Nucleus accumbens (tissue), 56 donors: ENCODE data around the gene RBPJL.

Experiments
- DNase-seq, 56 donors: peaks; one replicate each; lab custom pipeline; 2025; lab: John Stamatoyannopoulos, UW

Gene RBPJL

DNA sequence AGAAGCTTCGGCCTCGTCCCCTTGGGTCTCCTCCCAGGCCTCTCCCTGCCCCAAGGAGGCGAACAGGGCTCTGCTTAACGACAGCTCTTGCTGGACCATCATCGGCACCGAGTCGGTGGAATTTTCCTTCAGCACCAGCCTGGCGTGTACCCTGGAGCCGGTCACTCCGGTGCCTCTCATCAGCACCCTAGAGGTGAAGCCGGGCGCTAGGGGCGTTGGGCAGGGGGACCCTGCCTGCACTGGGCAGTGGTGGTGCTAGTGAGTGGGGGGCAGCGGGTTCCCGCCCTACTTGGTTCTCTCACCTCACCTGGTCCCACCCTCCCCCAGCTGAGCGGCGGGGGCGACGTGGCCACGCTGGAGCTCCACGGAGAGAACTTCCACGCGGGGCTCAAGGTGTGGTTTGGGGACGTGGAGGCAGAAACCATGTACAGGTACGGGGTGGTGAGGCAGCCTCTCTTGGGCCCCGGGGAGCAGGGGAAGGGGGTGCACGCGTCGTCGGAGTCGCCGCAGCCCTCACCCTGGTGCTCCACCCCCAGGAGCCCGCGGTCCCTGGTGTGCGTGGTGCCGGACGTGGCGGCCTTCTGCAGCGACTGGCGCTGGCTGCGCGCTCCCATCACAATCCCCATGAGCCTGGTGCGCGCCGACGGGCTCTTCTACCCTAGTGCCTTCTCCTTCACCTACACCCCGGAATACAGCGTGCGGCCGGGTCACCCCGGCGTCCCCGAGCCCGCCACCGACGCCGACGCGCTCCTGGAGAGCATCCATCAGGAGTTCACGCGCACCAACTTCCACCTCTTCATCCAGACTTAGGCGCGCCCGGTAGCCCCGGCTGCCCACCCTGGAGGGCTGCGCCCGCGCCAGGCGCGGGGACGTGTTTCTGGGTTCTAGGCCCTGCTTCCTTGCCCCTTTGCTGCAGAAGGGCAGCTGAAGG lies 9.8 kb downstream of the RBPJL start:
- DNase-seq: no peak

DNA sequence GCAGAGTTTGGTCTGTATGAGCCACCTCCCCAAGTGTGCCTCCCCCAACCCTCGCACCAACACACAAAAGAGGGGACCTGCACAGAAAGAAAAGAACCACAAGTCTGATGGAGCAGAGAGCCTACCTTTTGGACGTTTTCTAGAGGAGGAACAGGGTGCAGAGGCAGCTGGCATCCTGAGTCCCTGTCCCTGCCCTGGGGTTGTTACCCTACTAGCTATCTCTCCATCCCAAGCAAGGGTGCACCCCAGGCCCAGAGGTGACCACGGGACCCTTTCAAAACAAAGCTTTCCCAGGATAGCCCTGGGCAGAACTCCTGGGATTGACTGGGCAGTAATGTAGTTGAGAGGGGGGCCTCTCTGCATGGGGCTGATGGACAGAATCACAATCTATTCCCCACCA lies 11.2 kb downstream of the RBPJL start:
- DNase-seq: no peak

DNA sequence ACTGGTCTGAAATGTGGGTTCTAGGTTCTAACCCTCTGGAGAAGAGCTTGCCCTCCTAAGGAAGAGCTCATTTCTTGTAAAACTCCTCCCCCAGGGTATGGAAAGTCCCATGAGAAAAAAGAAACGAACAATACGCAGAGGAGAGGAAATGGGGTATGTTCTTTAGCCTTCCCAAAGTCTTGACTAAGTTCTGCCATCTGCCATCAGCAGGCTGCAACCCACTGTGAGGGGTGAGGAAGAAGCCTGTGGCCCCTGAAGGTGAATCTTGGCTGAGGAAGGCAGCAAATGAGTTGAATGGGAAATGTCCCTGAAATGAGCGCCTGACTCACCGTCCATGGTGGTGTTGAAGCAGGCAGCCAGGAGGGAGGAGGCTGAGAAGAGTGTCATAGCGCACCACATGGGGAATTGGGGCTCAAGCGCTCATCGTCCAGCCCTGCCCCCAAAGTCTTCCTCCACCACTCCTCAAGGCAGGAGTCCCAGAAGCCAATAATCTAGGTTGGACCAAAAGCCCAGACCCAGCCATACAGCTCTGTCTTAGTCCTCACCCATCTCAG lies 11.8 kb downstream of the RBPJL start:
- DNase-seq: no peak

DNA sequence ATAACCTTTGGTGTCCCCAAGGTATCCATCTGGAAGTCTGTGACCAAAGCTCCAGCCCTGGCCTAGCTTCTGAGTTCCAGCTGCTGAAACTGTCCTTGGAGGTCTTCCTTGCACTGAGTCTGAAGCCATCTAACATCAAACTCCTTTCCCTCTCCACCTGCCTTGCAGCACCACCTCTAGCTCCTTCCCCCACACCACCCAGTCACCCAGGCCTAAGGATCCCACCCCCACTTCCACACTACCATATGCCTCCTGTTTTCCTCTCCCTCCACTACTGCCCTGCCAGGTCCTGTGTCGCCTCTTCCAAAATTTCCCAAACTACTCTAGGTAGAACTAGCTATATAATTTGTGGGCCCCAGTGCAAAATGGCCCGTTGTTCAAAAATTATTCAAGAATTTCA lies 12.3 kb downstream of the RBPJL start:
- DNase-seq: no peak

DNA sequence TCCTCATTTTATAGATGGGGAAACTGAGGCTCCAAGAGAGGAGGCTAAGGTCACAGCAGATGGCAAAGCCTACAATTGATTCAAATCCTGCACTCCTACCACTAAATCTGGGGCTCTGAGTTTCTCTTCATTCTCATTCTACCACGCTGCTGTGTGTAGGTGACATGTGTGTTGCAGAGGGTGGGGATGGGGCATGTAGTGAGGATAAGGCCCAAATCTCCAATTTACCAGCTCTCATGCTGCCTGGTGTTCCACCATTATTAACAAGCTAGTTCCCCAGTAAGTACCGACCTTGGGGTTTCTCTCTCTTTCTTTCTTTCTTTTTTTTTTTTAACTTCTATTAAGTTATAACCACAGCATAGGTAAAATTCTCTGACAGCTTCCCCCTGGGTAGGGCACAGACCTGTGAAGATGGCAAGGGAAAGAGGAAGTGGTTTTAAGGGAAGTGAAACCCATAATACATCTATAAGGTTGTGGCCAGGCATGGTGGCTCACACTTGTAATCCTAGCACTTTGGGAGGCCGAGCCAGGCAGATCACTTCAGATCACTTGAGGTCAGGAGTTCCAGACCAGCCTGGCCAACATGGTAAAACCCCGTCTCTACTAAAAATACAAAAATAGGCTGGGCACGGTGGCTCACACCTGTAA lies 14.4 kb downstream of the RBPJL start:
- DNase-seq: no peak

DNA sequence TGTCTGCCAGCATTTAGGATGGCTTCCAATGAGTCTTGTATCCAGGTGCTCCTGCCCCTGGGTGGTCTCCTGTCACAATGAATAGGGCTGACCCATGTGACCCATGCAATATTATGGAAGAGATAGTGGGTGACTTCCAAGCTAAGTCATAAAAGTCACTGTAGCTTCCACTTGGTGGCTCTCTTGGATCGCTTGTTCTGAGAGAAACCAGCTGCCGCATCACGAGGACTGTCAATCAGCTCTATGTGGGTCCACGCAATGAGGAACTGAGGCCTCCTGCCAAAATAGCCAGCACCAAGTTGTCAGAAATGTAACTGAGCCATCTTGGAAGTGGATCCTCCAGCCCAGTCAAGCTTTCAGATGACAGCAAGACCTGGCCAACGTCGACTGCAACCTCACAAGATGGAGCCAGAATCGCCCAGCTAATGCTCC lies 16.3 kb downstream of the RBPJL start:
- DNase-seq: peak in 43 of 56 donors; percentile 6 to 71 (median 38)

DNA sequence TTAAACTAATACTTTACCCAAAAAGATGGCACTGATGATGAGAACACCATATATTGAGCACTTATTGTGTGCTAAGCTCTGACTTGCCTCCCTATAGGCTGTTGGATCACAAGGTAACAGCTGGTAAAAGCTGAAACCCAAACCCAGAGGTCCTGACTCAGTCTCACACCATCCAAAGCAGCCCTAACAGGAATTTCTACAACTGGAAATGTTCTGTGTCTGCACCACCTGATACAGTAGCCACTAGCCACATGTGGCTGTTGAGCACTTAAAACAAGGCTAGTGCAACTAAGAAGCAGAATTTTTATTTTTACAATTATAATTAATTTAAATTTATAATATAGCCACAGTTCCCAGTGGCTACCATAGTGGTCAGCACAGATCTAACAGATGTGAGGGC lies 17.1 kb downstream of the RBPJL start:
- no peak for DNase-seq

DNA sequence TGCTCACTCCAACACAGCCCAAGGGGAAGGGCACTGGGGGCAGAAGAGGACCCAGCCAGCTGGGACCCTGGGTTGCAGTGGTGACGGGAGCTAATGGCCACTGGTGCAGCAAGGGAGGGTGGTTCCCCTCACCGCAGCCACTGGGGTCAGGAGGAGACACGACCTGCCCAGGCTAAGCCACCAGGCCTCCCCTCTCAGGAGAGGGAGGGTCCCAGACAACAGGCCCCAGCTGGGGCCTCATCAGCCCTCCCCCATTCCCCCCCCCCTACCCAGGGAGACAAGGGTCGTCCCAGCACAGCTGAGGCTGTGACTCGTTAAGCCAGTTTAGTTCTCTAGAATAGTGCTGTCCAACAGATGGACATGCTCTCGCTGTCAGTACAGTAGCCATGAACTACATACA lies 18.7 kb downstream of the RBPJL start:
- no peak for DNase-seq

DNA sequence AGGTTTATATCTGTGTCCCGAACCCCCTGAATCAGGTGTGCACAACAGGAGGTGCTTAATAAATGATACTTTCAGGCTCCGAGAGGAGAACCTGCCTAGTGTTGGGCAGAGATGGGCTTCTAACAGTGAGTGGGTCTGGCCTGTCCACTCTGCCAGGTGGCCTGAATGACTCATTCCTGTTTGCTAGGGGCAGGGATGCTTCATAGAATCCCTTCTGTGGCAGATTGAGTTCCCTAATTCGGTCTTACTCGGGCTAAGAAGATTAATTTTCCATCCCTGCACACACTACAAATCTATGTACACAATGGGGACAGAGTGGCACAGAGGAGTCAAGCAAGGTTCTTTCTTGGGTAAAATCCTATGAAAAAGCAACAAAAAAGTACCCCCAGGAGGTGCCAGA lies 21.8 kb downstream of the RBPJL start:
- no peak for DNase-seq

DNA sequence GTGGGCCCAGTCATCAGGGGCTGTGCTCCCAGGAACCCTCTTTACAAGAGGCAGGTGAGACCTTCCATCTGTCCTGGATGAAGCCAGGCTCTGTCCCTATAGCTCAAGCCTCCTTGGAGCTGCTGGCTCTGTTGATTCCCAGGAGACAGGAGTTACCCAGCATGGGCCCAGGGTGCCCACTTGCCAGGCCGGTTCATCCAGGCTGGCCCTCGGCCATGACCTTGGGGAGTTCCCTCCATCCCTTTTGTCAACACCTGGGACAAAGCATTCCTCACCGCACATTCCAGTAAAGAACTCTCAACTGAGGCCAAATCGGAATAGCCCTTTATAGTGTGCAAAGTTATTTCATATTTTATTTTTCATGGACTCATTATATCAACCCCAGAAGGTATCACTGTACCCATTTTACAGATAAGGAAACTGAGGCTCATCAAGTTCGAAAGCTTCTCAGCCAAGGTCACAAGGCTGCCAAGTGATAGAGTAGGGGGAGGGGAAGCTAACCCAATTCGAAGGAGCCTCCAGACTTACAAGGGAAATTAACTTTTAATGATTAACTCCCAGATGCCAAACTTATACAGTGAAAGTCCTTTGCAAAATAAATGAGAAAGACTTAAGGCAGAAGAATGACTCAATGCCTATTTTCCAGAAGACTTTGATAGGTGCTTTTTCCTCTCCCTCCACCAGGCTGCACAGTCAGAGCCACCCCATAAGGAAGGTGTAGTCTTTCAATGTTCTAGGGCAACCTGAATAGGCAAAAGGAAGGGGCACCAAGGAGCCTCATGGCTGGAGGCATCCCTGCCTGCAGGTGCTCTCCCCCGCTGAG lies 23.1 kb downstream of the RBPJL start:
- DNase-seq: no peak

DNA sequence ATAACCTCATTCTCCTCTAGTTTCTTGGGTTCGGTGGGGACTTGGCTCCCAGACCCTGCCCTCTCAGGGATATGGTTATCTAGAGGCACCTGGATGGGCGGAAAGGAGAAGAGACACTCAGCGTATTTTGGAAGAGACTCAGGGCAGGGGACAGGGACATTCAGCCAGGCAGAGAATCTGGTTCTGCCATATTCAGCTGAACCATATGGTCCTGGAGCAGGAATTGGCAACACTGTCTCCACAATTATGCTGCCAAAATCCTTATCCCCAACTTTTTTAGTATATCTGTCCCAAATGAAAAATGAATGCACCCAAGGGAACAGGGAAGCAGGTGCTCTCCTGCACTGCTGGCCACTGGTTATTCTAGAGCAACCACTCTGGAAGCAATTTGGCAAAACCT lies 23.8 kb downstream of the RBPJL start:
- DNase-seq: no peak

DNA sequence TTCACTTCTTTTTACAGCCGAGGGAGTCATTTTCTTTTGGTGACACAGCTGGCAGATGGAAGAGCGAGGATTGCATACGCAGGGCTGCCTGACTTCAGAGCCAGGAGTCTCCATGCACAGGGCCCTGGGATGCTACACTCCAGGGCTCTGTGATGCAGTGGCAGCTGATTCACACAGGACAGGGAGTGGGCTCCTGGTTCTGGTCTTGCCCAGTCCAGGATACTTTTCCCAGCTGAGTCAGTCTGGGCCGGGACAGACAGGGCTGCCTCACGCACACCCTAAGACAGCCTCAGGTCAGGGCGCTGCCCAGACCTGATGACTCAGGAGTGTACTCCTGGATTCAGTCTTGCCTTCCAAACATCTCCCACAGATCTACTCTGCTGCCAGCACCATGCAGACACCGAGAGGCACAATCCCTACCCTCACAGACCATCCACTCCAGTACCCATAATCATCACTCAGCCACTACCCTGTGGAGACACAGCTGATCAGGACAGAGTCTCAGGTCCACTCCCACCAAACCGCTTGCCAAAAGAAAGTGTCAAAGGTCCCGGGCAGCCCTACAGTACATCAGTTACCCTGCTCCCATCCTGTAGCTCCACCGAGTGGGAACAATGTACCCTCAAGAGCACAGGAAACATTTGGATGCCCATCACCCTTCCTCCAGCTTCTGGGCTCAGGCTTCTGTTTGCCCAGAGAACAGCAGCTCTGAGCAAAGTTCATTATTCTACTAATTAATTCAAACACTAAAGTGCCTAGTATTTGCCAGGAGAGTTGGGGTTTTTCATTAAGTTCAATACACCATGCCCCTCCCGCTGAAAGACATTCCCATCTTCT lies 30.1 kb downstream of the RBPJL start:
- peak in 18 of 56 donors; percentile 4 to 48 (median 29) for DNase-seq

DNA sequence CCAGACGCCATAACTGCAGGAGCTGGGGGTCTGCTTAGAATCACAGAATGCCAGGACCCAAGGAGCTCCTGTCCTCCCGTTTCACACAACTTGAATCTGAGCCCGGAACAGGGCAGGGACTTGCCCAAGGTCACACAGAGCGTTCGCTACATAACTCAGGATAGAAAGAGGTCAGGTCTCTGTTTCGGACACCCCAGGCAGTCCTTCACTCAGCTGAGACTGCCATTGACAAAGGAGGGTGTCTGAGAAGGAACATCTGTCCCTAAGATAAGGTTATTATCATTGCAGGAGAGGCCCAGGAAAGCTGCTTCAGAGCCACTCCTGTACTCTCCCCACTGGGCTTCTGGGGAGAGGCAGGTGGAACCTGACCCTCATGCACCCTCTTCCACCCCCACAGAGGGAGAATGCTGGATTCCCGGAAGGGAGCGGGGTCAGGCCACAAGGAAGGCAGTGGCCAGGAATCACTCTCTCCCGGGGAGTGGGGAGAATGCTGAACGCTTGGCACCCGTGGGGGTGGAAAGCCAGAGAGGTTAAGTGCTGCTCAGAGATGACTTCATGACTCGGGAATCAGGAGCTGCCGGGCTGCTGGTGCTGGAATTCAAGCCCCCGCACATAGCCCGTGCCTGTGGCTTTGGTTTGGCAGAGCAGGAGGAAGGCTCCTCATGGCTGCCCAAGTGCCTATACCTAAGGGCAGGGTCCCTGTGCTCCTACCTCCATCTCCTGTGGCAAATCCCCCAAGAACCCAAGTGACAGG lies 30.9 kb downstream of the RBPJL start:
- DNase-seq: peak in 6 of 56 donors; percentile 8 to 48 (median 38)

DNA sequence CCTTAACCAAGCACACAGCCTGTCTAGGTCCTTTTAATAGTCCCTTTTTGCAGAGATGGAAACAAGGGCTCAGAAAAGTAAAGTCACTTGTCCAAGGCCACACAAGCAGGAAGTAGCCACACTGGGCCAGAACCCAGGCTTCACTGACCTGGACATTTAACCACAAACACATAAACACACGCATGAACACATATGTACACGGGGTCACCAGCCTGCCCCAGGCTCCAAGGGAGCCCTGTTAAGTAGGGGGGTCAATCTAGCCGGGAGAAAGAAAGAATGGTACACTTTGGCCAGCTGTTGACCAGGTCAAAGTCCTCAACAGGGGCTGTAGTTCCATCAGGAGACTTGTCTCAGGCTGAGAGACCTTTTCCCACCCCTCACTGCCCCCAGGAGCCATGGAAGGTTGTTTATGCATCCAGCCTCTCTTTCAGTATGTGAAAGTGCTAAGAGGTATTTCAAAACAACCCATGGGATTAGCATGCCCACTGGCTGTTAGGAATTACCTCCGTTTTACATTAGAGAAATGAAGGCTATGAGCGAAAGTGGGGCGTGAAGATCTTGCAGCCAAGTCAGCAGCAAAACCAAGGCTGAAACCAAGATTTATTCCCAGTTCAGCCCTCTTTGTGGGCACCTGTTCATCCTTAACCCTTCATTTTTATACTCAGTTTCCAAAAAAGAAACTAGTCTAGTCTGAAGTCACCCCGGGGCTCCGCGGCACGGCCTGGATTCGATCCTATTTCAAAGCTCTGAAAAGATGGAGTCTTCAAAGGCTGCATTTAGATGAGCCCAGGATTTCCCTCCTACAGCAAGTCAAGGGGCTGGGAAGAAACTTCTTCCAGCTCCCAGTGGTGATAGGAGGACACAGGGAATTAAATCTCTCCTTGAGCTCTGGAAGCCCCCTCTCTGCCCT lies 31.7 kb downstream of the RBPJL start:
- no peak for DNase-seq

DNA sequence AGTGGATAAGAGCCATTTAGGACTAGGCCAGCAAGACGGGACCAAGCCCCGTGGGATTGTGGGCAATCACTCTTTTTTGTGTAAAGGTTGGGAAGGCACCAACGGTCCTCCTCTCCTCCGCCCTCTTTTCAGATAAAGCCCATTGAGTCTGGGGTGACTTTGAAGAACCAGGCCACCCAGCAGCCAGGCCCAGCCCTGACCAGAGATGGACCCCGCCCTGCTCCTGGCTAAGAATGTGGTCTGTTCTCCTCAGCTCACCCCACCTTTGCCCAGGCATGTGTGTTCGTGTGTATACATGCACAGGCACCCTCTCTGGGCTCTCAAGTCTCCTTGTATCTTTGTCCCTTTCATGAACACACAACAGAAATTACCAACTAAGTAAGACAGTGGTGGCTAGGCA lies 32.4 kb downstream of the RBPJL start:
- DNase-seq: no peak

DNA sequence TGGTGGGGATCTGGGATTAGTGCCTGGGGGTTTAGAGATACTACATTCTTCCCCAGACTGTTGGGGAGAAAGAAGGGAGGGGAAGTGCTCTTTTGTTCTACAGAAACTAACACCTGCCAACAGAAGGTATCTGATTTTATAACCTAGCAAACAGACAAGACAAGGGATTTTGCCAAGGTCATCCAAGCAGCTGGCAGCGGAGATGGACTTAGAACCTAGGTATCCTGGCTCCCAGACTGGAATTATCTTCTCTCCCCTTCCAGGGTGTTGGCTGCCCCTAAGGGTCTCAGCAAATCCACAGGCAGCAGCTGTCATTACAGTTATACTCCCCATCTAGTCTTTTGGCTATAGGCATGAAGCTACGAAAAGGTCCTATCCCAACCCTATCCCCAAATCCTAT lies 33.2 kb downstream of the RBPJL start:
- DNase-seq: no peak

DNA sequence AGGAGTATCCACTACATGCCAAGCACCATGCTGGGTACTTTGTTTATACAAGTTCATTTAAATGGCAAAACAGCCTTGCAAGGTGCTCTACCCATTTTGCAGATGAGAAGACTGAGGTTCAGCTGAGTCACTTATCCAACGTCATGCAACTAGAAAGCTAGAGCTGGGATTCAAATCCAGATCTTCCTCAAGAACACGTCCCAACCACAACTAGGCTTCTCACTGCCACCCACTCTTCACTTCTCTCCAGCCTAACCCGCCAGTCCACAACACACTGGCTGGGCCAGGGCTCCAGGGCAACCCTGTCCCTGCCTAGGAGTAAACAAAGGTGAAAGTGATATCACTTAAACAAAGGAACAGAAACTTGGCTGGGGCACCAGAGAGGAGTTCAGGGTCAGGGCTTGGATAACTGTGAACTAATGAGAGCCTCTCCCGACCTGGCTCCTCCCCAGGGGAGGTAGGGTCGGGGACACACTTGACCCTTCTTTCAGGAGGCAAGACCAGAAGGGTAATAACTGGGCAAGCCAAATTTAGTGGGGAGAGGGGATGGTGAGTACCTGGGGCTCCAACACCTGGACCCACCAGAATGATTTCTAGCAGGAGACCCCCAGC lies 33.7 kb downstream of the RBPJL start:
- DNase-seq: no peak

DNA sequence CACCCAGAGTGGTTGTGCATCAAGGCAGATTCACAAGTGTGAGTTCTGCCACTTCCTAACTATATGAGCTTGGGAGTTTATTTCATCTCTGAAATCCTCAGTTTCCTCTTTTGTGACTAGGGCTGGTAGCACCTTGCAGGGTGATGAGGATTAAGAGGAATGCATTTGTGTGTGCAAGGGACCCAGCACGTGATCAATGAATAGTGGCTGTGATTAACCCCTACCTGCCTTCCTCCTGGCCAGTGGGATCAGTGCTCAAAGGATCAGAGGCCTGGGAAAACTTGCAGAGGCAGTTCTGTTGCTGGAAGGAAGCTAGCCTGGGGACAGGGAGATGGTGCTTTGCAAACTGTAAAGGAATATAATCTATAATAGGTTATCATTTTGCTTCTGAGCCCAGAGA lies 34.3 kb downstream of the RBPJL start:
- DNase-seq: no peak
